ENCODE measurements around the gene TRIM44.

Gene TRIM44

GRCh38 chr11:35735903-35736302, 73.3 kb downstream of the TRIM44 start:
- Histone ChIP-seq H4K8ac (ENCODE audit: low read depth, low read length) (no peak overlapping the region), H3K23ac (ENCODE audit: low read length) (no peak overlapping the region), H3K56ac (ENCODE audit: low read length) (no peak overlapping the region), H3K4ac (ENCODE audit: low read depth, low read length) (no peak overlapping the region), H3K36me3 (ENCODE audit: control insufficient read depth, insufficient read depth, low read length) (no peaks in the 10 kb centered on the region), H4K5ac (ENCODE audit: low read length) (no peak overlapping the region), H3K27me3 (ENCODE audit: insufficient read depth, low read length, poor library complexity) (no peaks in the 10 kb centered on the region), H3K79me2 (ENCODE audit: control insufficient read depth, insufficient read depth, low read length) (no peaks in the 10 kb centered on the region), H3K27ac (ENCODE audit: low read depth, low read length) (no peak overlapping the region), H3K18ac (ENCODE audit: low read length) (no peak overlapping the region), H3K9ac (ENCODE audit: low read length) (no peak overlapping the region), H3K79me1 (ENCODE audit: low read length) (no peaks in the 10 kb centered on the region), H3K4me2 (ENCODE audit: low read length) (no peak overlapping the region), H3K4me3 (ENCODE audit: low read length) (no peak overlapping the region), H2BK15ac (replicated peaks; ENCODE audit: low read depth) (no peak overlapping the region), H2AK5ac (ENCODE audit: low read length) (no peak overlapping the region), H2BK5ac (ENCODE audit: low read length) (no peak overlapping the region), H2BK120ac (ENCODE audit: low read depth, low read length) (no peak overlapping the region), H3K4me1 (ENCODE audit: control insufficient read depth, low read depth, low read length) (no peaks in the 10 kb centered on the region)
- DNase-seq: no peak

DNA sequence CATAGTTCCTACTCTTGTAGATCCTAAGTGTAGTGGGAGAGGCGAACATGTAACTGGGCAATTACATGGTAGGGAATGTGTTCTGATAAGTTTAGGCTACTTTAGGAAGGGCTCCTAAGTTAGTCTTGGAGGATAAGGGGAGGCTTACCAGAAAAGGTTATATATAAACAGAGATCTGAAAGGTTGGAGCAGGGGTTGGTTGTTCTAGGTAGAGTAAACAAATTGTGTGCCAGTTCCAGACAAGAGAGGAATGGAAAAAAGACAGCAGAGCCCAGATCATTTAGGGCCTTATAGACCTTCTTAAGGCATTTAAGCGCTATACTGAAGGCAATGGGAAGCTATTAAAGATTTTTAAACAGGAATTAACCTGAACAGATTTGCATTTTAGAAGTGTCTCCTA, 74.4 kb downstream of the TRIM44 start:
- H4K5ac ChIP-seq (ENCODE audit: low read length): no peak overlapping the region
- no peak overlapping the region for H3K18ac ChIP-seq (ENCODE audit: low read length)
- no peaks in the 10 kb centered on the region for H3K79me1 ChIP-seq (ENCODE audit: low read length)
- no peak overlapping the region for H3K4me3 ChIP-seq (ENCODE audit: low read length)
- H2BK5ac ChIP-seq (ENCODE audit: low read length): no peak overlapping the region
- no peak overlapping the region for H3K23ac ChIP-seq (ENCODE audit: low read length)
- no peak overlapping the region for H3K27ac ChIP-seq (ENCODE audit: low read depth, low read length)
- no peak overlapping the region for H2BK120ac ChIP-seq (ENCODE audit: low read depth, low read length)
- no peak for DNase-seq
- no peaks in the 10 kb centered on the region for H3K4me1 ChIP-seq (ENCODE audit: control insufficient read depth, low read depth, low read length)
- no peak overlapping the region for H4K8ac ChIP-seq (ENCODE audit: low read depth, low read length)
- H3K56ac ChIP-seq (ENCODE audit: low read length): no peak overlapping the region
- WGBS (ENCODE audit: extremely low coverage, insufficient coverage, low lambda C conversion rate): no CpG with 5 or more reads among the region's 2 CpGs
- no peaks in the 10 kb centered on the region for H3K27me3 ChIP-seq (ENCODE audit: insufficient read depth, low read length, poor library complexity)
- H3K36me3 ChIP-seq (ENCODE audit: control insufficient read depth, insufficient read depth, low read length): no peaks in the 10 kb centered on the region
- no peak overlapping the region for H3K4ac ChIP-seq (ENCODE audit: low read depth, low read length)
- no peak overlapping the region for H3K4me2 ChIP-seq (ENCODE audit: low read length)
- no peak overlapping the region for H2AK5ac ChIP-seq (ENCODE audit: low read length)
- no peak overlapping the region for H3K9ac ChIP-seq (ENCODE audit: low read length)
- H2BK15ac ChIP-seq (replicated peaks; ENCODE audit: low read depth): no peak overlapping the region
- no peaks in the 10 kb centered on the region for H3K79me2 ChIP-seq (ENCODE audit: control insufficient read depth, insufficient read depth, low read length)

GRCh38 chr11:35740061-35740799, 77.7 kb downstream of the TRIM44 start:
- H2BK120ac ChIP-seq (ENCODE audit: low read depth, low read length): no peak overlapping the region
- no peaks in the 10 kb centered on the region for H3K27me3 ChIP-seq (ENCODE audit: insufficient read depth, low read length, poor library complexity)
- DNase-seq: no peak
- no peak overlapping the region for H3K27ac ChIP-seq (ENCODE audit: low read depth, low read length)
- no peak overlapping the region for H3K18ac ChIP-seq (ENCODE audit: low read length)
- no peak overlapping the region for H3K23ac ChIP-seq (ENCODE audit: low read length)
- no peak overlapping the region for H2BK15ac ChIP-seq (replicated peaks; ENCODE audit: low read depth)
- H3K4me3 ChIP-seq (ENCODE audit: low read length): no peak overlapping the region
- H3K56ac ChIP-seq (ENCODE audit: low read length): no peak overlapping the region
- no peak overlapping the region for H3K4me2 ChIP-seq (ENCODE audit: low read length)
- H3K36me3 ChIP-seq (ENCODE audit: control insufficient read depth, insufficient read depth, low read length): no peaks in the 10 kb centered on the region
- H4K5ac ChIP-seq (ENCODE audit: low read length): no peak overlapping the region
- H3K4me1 ChIP-seq (ENCODE audit: control insufficient read depth, low read depth, low read length): no peaks in the 10 kb centered on the region
- no peaks in the 10 kb centered on the region for H3K79me2 ChIP-seq (ENCODE audit: control insufficient read depth, insufficient read depth, low read length)
- H2BK5ac ChIP-seq (ENCODE audit: low read length): no peak overlapping the region
- no CpG with 5 or more reads among the region's 4 CpGs for WGBS (ENCODE audit: extremely low coverage, insufficient coverage, low lambda C conversion rate)
- no peak overlapping the region for H3K9ac ChIP-seq (ENCODE audit: low read length)
- H3K4ac ChIP-seq (ENCODE audit: low read depth, low read length): no peak overlapping the region
- H3K79me1 ChIP-seq (ENCODE audit: low read length): no peaks in the 10 kb centered on the region
- H2AK5ac ChIP-seq (ENCODE audit: low read length): no peak overlapping the region
- no peak overlapping the region for H4K8ac ChIP-seq (ENCODE audit: low read depth, low read length)

GRCh38 chr11:35742707-35743454, 80.3 kb downstream of the TRIM44 start:
- no peaks in the 10 kb centered on the region for H3K36me3 ChIP-seq (ENCODE audit: control insufficient read depth, insufficient read depth, low read length)
- H3K4me3 ChIP-seq (ENCODE audit: low read length): no peak overlapping the region
- H2BK5ac ChIP-seq (ENCODE audit: low read length): no peak overlapping the region
- DNase-seq: no peak
- H3K4me2 ChIP-seq (ENCODE audit: low read length): no peak overlapping the region
- no peak overlapping the region for H3K18ac ChIP-seq (ENCODE audit: low read length)
- no peak overlapping the region for H3K9ac ChIP-seq (ENCODE audit: low read length)
- H3K4ac ChIP-seq (ENCODE audit: low read depth, low read length): no peak overlapping the region
- no peak overlapping the region for H2AK5ac ChIP-seq (ENCODE audit: low read length)
- no peaks in the 10 kb centered on the region for H3K79me2 ChIP-seq (ENCODE audit: control insufficient read depth, insufficient read depth, low read length)
- no peaks in the 10 kb centered on the region for H3K79me1 ChIP-seq (ENCODE audit: low read length)
- no peak overlapping the region for H4K8ac ChIP-seq (ENCODE audit: low read depth, low read length)
- no peak overlapping the region for H2BK120ac ChIP-seq (ENCODE audit: low read depth, low read length)
- H3K27ac ChIP-seq (ENCODE audit: low read depth, low read length): no peak overlapping the region
- no peak overlapping the region for H2BK15ac ChIP-seq (replicated peaks; ENCODE audit: low read depth)
- H4K5ac ChIP-seq (ENCODE audit: low read length): no peak overlapping the region
- H3K27me3 ChIP-seq (ENCODE audit: insufficient read depth, low read length, poor library complexity): no peaks in the 10 kb centered on the region
- no peak overlapping the region for H3K56ac ChIP-seq (ENCODE audit: low read length)
- no CpG with 5 or more reads among the region's 4 CpGs for WGBS (ENCODE audit: extremely low coverage, insufficient coverage, low lambda C conversion rate)
- H3K4me1 ChIP-seq (ENCODE audit: control insufficient read depth, low read depth, low read length): no peaks in the 10 kb centered on the region
- no peak overlapping the region for H3K23ac ChIP-seq (ENCODE audit: low read length)

- DNase-seq: no peak
- Histone ChIP-seq H3K79me2 (ENCODE audit: control insufficient read depth, insufficient read depth, low read length) (no peaks in the 10 kb centered on the region), H4K5ac (ENCODE audit: low read length) (no peak overlapping the region), H3K4me1 (ENCODE audit: control insufficient read depth, low read depth, low read length) (no peaks in the 10 kb centered on the region), H3K18ac (ENCODE audit: low read length) (no peak overlapping the region), H3K4me2 (ENCODE audit: low read length) (no peak overlapping the region), H4K8ac (ENCODE audit: low read depth, low read length) (no peak overlapping the region), H3K4ac (ENCODE audit: low read depth, low read length) (no peak overlapping the region), H3K36me3 (ENCODE audit: control insufficient read depth, insufficient read depth, low read length) (no peaks in the 10 kb centered on the region), H2BK120ac (ENCODE audit: low read depth, low read length) (no peak overlapping the region), H3K4me3 (ENCODE audit: low read length) (no peak overlapping the region), H2BK5ac (ENCODE audit: low read length) (no peak overlapping the region), H3K27me3 (ENCODE audit: insufficient read depth, low read length, poor library complexity) (no peaks in the 10 kb centered on the region), H2AK5ac (ENCODE audit: low read length) (no peak overlapping the region), H3K9ac (ENCODE audit: low read length) (no peak overlapping the region), H3K23ac (ENCODE audit: low read length) (no peak overlapping the region), H3K56ac (ENCODE audit: low read length) (no peak overlapping the region), H2BK15ac (replicated peaks; ENCODE audit: low read depth) (no peak overlapping the region), H3K27ac (ENCODE audit: low read depth, low read length) (no peak overlapping the region), H3K79me1 (ENCODE audit: low read length) (no peaks in the 10 kb centered on the region)
- no CpG with 5 or more reads among the region's 4 CpGs for WGBS (ENCODE audit: extremely low coverage, insufficient coverage, low lambda C conversion rate)
Observed at GRCh38 chr11:35746356-35747153, 84.0 kb downstream of the TRIM44 start.
